GM18951 (cell line): ENCODE data around the gene PANK1.
"Not testable (repeated sequence)": the region's sequence is repeated elsewhere in the genome, so short reads cannot be mapped to it uniquely, and the experiment has no call there.

ENCODE experiments used
- POLR2A ChIP-seq: IDR thresholded peaks from 4 replicates; pipeline ENCODE4 v1.6.1; 2011; ENCODE audit warnings: mild to moderate bottlenecking; ENCODE audit not compliant: insufficient read length, insufficient read depth; ENCODE audit errors: extremely low read depth
- in situ Hi-C: fragments of 300-500 bp; cut with MboI; formaldehyde crosslinking; loops from one replicate; pipeline ENCODE4 v1.12.0; 2022; ENCODE audit warnings: low sequenced_read_pairs, mixed read lengths, inconsistent platforms; ENCODE audit not compliant: unreplicated experiment

Gene PANK1

GRCh38 chr10:89563311-89563710 lies 81.7 kb downstream of the PANK1 start:
- TF ChIP-seq POLR2A: no peak
- in situ Hi-C loops: loop anchor here (5.0 to 10.0 kb wide), 2 partner anchors 136 to 309 kb away; partner anchors contain the start of gene LIPA

GRCh38 chr10:89556600-89556999 lies 88.4 kb downstream of the PANK1 start:
- TF ChIP-seq POLR2A: no peak
- in situ Hi-C loops: no loop called here

- in situ Hi-C loops: no loop called here
Observed at GRCh38 chr10:89555688-89556445, 89.2 kb downstream of the PANK1 start.

GRCh38 chr10:89554433-89554832 lies 90.6 kb downstream of the PANK1 start:
- TF ChIP-seq POLR2A: no peak
- in situ Hi-C loops: no loop called here

More at GRCh38 chr10:89555688-89556445, 89.2 kb downstream of the PANK1 start:
- no peak for TF ChIP-seq POLR2A

DNA sequence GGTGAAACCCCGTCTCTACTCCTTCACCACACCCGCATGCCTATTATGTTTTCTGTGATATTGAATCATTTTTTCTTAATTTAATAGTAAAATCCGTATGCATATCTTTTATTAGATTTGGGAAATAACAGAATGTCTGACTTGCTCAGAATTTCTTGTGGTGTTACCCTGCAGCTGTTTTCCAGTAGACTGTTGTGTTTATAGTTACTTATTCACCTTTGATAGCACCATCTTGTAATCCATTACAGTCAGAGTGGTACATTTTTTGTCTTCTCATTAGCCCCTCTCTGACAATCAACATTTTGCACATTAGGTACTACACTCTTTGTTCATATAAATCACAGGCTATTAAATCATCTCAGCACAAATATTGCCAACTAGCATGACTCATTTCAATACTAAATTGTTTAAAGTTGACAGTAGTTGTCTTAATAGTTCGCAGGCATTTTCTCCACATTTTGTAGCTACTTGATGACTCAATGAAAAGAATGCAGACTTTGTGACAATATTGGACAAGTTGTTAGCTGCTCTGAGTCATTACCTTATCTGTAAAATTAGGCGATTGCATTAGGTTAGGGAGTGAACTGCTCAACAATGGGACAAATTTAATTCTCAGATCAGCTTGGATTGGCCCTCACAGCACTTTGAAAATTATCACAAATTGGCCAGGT lies 91.8 kb downstream of the PANK1 start:
- no peak for TF ChIP-seq POLR2A
- in situ Hi-C loops: no loop called here

DNA sequence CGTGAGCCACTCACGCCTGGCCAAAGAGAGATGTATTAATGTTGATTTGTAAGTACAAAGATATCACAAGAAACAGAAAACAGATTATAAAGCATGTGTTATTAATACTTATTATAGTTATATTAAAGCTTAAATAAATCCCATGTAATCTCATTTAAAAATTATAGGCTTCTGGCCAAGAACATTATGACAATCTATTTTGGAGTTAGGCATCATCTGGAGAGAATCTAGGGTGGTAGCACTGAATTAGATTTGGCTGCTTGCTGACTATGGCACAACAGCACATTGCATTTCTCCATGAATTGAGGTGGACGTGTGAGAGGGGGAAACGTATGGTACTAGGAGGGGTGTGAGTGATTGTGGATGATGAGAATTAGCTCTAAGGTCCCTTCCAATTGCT lies 92.8 kb downstream of the PANK1 start:
- TF ChIP-seq POLR2A: no peak
- in situ Hi-C loops: no loop called here

DNA sequence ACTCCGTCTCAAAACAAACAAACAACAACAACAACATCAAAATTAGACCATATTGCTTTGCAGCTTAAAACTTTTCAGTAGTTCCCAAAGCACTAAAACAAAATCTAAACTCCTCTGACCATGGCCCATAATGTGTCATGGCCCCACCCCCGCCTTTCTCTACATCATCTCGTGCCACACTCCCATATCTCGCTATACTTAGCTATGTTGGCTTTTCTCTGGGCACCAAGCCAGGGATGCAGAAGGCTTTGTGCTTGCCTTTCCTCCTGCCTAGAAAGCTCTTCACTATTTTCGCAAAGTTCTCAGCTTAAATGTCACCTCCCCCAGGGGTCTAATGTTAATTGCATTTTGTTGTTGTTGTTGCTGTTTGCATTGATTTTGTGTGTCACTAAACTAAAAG lies 94.5 kb downstream of the PANK1 start:
- TF ChIP-seq POLR2A: no peak
- in situ Hi-C loops: no loop called here

DNA sequence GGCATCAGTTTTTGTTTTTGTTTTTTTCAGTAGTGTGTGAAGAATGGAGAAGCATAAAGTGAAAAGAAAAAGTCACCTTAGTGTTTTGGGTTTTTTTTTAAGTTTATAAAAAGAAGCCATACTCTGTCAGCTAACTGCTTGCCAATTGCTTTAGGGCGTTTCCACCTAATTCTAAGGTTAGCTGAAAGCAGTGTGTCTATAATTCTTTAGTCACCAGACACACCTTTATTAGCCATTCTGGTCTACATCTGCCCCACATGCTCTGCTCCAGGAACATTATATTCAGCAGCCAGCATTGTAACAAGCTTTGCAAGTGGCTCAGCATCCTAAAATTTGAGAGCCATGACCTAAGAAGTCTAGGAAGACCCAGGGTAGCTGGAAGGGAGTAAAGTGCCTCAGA lies 95.5 kb downstream of the PANK1 start:
- in situ Hi-C loops: no loop called here
- no peak for TF ChIP-seq POLR2A

- TF ChIP-seq POLR2A: no peak
- in situ Hi-C loops: no loop called here
Observed at GRCh38 chr10:89548673-89549072, 96.4 kb downstream of the PANK1 start.

- in situ Hi-C loops: no loop called here
- no peak for TF ChIP-seq POLR2A
Observed at GRCh38 chr10:89547853-89548513, 97.1 kb downstream of the PANK1 start.

DNA sequence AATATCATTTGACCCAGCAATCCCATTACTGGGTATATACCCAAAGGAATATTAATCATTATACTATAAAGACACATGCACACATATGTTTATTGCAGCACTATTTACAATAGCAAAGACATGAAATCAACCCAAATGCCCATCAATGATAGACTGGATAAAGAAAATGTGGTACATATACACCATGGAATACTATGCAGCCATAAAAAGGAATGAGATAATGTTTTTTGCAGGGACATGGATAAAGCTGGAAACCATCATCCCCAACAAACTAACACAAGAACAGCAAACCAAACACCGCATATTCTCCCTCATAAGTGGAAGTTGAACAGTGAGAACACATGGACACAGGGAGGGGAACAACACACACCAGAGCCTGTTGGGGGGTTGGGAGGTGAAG lies 98.4 kb downstream of the PANK1 start:
- in situ Hi-C loops: not testable (repeated sequence)

DNA sequence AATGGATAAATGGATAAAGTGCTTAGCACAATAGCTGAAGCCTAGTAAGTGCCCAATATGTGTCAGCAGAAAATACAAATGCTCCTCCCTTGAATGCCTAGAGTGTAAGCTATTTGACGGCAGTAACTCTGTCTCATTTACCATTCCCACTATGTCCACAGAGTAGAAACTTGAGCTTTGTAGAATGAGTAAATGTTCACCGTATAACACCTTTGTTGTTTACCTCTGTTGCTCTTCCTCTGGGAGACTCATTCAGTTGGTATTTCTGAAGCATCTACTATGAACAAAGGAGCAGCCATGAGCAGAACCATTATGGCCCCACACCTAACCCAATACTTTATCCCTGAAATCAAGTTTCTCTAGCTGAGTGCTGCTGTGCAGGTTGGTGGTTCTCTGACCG lies 101.2 kb downstream of the PANK1 start:
- in situ Hi-C loops: no loop called here
- TF ChIP-seq POLR2A: no peak

DNA sequence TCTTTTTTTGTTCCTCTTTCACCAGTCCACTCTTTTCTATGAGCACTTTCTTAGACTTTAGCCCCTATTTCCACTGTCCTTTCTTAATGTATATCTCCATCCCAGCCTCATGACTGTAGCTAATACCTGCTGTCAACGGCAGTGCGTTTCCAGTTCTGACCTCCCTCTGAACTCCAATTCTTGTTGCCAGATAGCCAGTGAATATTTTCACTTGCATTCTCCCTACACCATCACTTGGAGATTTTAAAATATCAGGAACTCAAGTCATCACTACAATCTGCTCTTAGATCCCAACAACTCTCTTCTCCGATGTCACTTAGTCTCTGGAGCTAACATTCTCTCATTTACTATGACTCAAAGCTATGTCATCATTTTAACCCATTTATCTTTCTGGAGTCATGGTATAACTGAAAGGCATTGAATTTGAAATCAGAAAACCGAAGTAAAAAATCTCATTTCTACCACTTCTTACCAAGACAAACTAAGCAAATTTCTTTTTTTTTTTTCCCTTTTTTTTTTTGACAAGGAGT lies 104.6 kb downstream of the PANK1 start:
- in situ Hi-C loops: no loop called here
- no peak for TF ChIP-seq POLR2A
